T-helper 1 cell treated with Interleukin-12 subunit alpha and Interleukin-12 subunit beta and Interleukin-4 antibody, amounts not matched to agents 30 ng/mL and 1 ng/mL, for 36 hours (primary cell): ENCODE data around the gene SPIC. TPM values are rescaled to one million over a fixed set of nuclear protein-coding genes. Genes with fewer than 3 reads are reported as not detected.
"Not testable (repeated sequence)": the region's sequence is repeated elsewhere in the genome, so short reads cannot be mapped to it uniquely, and the experiment has no call there.

Source experiments
- intact Hi-C: fragments of 100-400 bp; cut with micrococcal nuclease; formaldehyde crosslinking; loops from one replicate; pipeline ENCODE4 v1.15.1; 2024
- total RNA-seq: library from RNA; stranded (reverse); gene quantifications from 2 replicates; pipeline ENCODE4 v1.2.3, GENCODE V29; 2022

The SPIC gene
- not detected in 2 replicates for total RNA-seq

GRCh38 chr12:101474711-101475386 is at the start of gene SPIC:
SPIC (plus strand) TSS chr12:101475336; CDS start chr12:101476905, 1,569 bp downstream.
- intact Hi-C loops, result no loop called here

DNA sequence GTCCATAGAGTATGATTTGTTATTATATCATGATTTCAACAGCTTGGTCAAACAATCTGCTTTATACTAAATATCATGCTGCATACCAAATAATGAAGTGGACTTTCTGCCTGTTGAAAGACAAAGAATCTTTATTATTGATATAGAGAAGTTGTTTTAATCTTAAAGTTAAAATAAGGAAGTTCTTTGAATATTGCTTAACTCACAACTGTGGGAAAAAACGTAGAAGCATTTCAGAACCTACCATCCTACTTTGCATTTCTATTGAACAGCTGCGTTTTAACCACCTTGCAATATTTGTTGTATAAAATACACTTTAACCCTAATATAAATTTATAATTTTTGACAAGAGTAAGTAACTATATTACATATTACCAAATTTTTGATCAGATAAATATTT is 44.7 kb upstream of the SPIC start:
- intact Hi-C loops, result no loop called here

GRCh38 chr12:101436136-101436535 is 39.0 kb upstream of the SPIC start:
- intact Hi-C loops, result no loop called here

DNA sequence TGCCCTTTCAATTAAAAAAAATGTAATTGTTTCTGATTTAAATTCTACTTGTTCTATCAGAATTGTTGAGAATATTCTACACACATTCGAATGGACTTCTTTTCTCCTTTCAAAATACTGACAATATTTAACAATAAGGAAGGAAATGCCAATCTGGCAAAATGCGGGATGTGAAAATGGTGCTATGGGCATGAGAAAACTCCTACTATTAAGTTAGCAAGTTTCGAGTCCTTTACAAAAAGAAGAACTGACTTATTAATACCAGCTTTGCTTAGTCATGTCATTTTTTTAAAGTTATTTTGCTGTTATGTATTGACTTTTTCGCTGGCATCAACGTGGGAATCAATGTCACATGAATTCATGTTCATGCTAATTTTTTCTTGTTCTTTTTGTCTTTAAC is 35.9 kb upstream of the SPIC start:
- intact Hi-C loops, result no loop called here

- intact Hi-C loops, result no loop called here
These were observed 33.5 kb upstream of the SPIC start for GRCh38 chr12:101441461-101442224.

DNA sequence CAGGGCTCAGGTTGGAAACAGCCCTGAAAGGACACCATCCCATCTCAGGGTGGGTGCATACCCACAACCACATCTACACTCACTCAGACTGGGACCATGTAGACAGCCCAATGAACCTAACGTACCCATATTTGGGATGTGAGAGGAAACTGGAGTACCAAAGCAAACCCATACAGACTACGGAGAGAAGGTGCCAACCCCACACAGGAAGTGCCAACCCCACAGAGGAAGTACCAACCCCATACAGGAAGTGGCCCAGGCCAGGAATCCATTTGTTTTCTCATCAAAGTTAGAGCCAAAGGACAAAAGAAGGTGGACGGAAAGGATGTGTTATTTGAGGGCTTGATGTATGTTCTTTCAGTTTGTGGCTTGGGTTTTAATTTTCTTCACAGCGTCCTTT is 19.5 kb upstream of the SPIC start:
- intact Hi-C loops, result no loop called here

DNA sequence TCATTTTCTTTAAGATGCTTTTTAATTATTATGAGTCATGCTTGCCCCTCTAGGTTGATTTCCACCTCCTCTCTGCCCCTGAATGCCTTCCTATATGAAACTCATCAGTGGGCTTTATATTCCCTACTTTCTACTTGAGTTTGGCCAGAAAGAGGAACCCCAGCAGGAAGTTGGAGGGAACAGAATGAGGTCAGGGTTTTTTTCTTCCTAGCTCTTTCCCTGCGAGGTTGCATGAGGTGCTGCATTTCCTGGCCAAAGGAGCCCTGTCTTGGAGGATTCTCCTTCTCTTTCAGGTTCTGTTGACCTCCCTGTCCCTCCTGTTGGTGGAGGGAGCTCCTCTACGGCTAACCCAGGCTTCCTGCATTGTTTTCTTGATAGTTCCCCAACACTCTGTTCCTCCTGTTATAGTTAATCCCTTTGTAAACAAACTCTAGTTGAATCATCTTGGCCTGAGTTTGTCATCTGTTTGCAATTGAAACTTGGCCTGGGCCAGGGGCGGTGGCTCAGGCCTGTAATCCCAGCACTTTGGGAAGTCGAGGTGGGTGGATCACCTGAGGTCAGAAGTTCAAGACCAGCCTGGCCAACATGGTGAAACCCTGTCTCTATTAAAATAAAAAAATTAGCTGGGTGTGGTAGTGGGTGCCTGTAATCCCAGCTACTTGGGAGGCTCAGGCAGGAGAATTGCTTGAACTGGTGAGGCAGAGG is 15.3 kb upstream of the SPIC start:
- intact Hi-C loops, result no loop called here

GRCh38 chr12:101468948-101469347 is 6.2 kb upstream of the SPIC start:
- intact Hi-C loops, result no loop called here

DNA sequence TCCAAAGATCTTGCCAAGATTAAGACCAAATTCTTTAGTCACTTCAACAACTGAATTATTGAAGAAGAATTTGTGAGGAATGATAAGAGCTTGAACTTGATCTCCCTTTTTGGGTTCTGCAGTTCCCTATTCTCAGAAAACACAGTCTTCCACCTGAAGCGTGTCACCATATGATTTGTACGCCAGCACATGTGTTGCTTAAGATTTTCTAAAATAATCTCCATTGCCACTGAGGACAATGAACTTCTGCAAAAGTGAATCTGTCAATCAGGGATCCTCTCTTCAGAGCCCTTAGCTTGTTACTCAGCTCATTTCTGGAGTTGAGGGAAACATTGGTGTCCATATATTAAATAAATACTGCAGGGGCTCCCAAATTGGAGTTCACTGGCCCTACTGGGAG is 4.2 kb upstream of the SPIC start:
- intact Hi-C loops, result no loop called here

- intact Hi-C loops, result not testable (repeated sequence)
These were observed 3.3 kb upstream of the SPIC start for GRCh38 chr12:101471878-101472277.

DNA sequence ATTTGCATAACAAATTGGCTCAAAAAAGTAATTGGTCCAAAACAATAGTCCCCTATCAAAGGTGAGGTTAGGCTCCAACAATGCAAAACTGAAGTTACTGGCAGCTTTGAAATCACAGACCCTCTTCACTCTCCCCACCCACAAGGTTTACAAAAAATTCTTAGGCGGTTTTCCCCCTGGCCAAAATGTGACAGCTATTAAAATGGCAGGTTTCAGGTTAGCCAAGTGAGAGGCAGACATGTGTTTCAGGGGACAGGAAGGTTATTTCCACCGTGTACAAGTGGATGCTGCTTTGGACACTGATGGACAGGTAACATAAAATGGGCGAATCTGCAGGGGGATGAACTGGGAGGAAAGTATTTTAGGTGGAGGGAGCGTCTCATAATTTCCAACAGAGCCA is 888 bp upstream of the SPIC start:
- intact Hi-C loops, result no loop called here

- intact Hi-C loops, result no loop called here
These were observed 692 bp downstream of the SPIC start for GRCh38 chr12:101475751-101476305.

GRCh38 chr12:101480849-101481248 is 5.7 kb downstream of the SPIC start:
- intact Hi-C loops, result no loop called here

DNA sequence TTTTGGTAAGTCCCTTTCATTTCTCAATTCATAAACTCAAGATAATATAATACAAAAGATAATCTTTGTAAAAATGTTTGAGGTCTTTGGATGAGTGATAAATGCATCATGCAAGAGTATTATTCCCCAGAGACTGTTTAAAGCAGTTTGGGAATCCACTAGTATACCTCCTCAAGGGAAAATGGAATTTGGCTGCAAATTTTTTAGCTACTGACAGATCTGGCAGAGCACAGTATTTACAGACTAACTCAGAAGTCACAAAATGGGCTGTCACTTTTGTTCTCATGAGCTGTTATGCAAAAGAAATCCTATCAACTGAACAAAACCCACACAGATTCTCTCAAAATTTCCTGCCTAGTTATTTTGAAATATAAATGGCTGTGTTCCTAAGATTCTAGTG is 9.9 kb downstream of the SPIC start:
- intact Hi-C loops, result no loop called here

DNA sequence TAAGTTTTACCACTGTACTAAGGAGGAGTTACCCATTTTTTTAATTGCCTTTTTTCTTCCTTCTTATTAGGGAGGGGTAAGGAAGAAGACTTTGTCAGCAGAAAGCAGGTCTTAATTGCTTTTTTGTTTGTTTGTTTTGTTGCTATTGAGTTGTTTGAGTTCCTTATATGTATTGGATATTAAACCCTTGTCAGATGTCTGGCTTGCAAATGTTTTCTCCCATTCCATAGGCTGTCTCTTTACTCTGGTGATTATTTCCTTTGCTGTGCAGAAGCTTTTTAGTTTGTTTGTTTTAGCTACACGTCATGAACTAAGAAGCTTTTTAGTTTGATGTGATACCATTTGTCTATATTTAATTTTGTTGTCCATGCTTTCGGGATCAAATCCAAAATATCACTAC is 13.3 kb downstream of the SPIC start:
- intact Hi-C loops, result no loop called here

- intact Hi-C loops, result no loop called here
These were observed 15.3 kb downstream of the SPIC start for GRCh38 chr12:101490286-101490920.

DNA sequence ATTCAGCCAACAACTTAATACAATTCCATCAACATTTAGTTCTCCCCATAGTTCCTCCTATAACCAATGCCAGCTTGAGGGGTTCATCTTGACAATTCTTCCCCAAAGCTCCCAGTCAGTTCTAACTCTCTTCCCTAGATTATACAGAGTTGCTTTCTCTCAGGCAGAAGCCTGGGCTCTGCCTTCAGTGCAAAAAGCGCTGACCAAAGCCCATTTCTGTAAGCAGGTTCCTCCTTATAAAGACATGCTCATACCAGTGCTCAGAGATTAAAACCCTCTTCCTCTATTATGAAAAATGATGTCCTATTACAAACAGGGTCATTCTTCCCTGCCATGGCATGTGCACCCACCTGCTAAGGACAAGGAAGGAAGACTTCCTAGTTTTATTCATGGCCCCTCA is 16.2 kb downstream of the SPIC start:
- intact Hi-C loops, result no loop called here

GRCh38 chr12:101493556-101493955 is 18.4 kb downstream of the SPIC start:
- intact Hi-C loops, result no loop called here

DNA sequence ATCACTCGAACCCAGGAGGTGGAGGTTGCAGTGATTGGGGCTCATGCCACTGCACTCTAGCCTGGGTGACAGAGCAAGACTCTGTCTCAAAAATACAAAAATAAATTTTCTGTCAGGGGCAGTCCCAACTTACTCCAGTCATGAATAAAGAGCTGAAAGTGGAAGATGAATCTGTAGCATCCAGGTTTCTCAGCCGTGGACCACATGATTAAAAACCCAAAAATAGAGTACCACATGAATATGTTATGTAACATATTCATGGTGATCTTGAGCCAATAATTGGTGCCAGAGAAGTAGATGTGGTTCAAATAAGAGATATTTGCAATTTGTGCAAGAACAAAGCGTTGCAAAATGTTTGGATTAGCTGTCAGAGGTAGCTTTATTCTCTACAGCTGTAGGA is 23.1 kb downstream of the SPIC start:
- intact Hi-C loops, result no loop called here

DNA sequence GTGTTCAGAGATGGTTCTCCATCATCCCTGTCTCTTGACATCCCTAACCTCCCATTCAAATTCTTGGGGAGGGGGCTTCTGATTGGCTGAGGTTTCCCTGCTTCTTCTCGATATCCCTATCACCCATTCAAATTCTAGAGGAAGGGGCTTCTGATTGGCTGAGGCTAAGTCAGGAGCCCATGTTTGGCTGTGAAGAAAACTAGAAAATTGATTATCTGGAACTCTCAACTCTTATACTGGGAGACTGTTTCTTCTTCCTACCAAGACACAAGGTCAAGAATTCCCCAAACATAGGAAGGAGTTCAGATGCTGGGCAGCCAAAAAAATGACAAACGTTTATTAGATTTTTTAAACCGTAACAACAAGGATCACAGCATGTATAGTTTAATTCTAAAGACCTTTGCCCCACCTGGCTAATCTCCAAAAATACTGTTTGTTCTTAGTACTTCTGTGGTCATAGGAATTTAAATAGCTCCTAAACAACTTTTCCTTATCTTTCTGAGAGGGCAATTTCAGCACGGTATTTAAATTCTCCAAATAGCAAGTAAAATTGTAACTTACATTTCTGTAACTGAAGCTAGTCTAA is 26.4 kb downstream of the SPIC start:
- intact Hi-C loops, result no loop called here

DNA sequence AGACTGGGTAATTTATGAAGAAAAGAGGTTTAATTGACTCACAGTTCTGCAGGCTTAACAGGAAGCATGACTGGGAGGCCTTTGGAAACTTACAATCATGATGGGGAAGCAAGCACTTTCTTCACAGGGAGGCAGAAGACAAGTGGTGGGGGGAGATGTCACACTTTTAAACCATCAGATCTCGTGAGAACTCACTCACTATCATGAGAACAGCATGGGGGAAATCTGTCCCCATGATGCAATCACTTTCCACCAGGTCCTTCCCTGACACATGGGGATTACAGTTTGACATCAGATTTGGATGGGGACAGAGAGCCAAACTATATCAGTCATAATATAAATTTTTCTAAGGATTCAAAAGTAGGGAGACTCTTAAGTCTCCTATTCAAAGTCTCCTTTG is 46.0 kb downstream of the SPIC start:
- intact Hi-C loops, result no loop called here
